Amygdala (tissue), 56 donors: ENCODE results near the gene OR4K13.

Source experiments
- DNase-seq, 56 donors: peaks; one replicate each; lab custom pipeline; 2025; lab: John Stamatoyannopoulos, UW

The OR4K13 gene

GRCh38 chr14:20035938-20036337 is at the start of gene OR4K13:
OR4K13 (minus strand) TSS chr14:20036038; CDS start chr14:20034758, 1,280 bp downstream.
- no peak for DNase-seq

- no peak for DNase-seq
Measured at GRCh38 chr14:20059745-20060144, 23.9 kb upstream of the OR4K13 start, which contains the start of gene OR4L1. OR4L1 (plus strand) TSS chr14:20060045; CDS start chr14:20060045, 0 bp downstream.

- no peak for DNase-seq
Measured at GRCh38 chr14:20048202-20048601, 12.4 kb upstream of the OR4K13 start.

GRCh38 chr14:20044243-20044642 is 8.4 kb upstream of the OR4K13 start:
- no peak for DNase-seq

GRCh38 chr14:20035449-20035848 is 389 bp downstream of the OR4K13 start:
- DNase-seq = no peak

- DNase-seq = no peak
Measured at GRCh38 chr14:20031058-20031457, 4.8 kb downstream of the OR4K13 start.

- DNase-seq = no peak
Measured at GRCh38 chr14:20019257-20019865, 16.5 kb downstream of the OR4K13 start, which contains the start of gene OR4K14. OR4K14 (minus strand) TSS chr14:20019307; CDS start chr14:20015193, 4,114 bp downstream.

GRCh38 chr14:20008156-20008555 is 27.7 kb downstream of the OR4K13 start:
- no peak for DNase-seq

- no peak for DNase-seq
Measured at GRCh38 chr14:20002319-20002718, 33.5 kb downstream of the OR4K13 start.

- DNase-seq = no peak
Measured at GRCh38 chr14:20001863-20002262, 34.0 kb downstream of the OR4K13 start, which contains the start of gene OR4Q2. OR4Q2 (plus strand) TSS chr14:20002163.

- no peak for DNase-seq
Measured at GRCh38 chr14:19993438-19993837, 42.4 kb downstream of the OR4K13 start.
